AG09309 (cell line): ENCODE results near the gene CELF2.
A peak's percentile ranks its signal among the peaks of the same experiment; 100 is the strongest.
"Not testable (repeated sequence)": the region's sequence is repeated elsewhere in the genome, so short reads cannot be mapped to it uniquely, and the experiment has no call there.

Source experiments
- DNase-seq: peaks from one replicate; pipeline ENCODE4 v3.0.0-alpha.2; 2010; ENCODE audit warnings: low read depth
- H3K4me3 ChIP-seq: 2 replicates; pipeline ENCODE4 v1.5.1; 2011; ENCODE audit warnings: mild to moderate bottlenecking, low read depth, low read length, moderate library complexity; ENCODE audit not compliant: control insufficient read depth
- CTCF ChIP-seq: IDR thresholded peaks from 2 replicates; pipeline ENCODE4 v1.5.1; 2011; ENCODE audit warnings: mild to moderate bottlenecking, low read depth, low read length, inconsistent platforms; ENCODE audit not compliant: insufficient read depth, control insufficient read depth; ENCODE audit errors: missing control alignments

Gene CELF2

DNA sequence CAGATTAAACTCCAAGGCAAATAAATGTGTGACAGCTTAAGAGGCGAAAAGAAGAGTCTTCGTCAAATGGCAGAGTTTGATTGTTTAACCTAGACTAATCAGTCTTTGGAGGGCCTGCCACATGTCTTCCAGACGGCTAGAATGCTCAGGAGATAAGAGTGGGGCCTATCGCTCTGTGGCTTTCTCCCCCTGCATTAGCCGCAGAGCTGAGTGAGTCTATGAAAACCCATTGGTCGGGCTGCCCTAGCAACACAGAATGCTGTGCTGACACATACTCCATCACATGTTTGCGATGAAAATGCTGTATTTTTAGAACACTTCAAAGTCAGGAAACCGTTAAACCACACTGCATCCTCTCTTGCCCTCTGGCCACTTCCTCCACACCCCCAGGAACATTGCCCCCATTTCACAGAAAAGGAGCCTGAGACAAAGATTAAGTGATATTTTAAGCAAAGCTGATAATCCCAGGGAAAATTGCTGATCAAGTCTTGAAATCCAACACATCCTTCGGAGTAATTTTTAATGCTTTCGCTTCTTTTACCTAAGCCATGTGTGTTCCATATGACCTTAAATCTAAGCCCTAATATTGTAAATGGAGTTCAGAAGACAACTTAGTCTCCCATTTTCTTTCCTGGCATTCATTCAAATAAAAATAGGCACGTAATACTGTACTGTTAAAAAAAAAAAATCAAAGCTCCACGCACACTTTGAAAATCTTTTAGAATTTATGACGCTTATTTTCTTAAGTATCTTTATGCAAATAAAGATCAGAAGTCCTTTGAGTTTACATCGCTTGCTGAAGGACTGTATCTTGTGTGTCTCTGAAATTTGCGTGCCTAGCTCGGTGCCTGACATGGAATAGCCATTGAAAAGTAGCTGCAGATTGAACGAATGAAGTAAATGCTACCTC lies 161.2 kb downstream of the CELF2 start:
- DNase-seq, result peak; percentile 3
- H3K4me3 ChIP-seq, result no peak overlapping the region
- TF ChIP-seq CTCF, result no peak

- no peak for TF ChIP-seq CTCF
- H3K4me3 ChIP-seq, result no peak overlapping the region
- DNase-seq, result no peak
Observed at GRCh38 chr10:11179516-11180105, 161.9 kb downstream of the CELF2 start.

GRCh38 chr10:11180228-11180627 lies 162.6 kb downstream of the CELF2 start:
- no peak overlapping the region for H3K4me3 ChIP-seq
- DNase-seq, result no peak
- no peak for TF ChIP-seq CTCF

- no peak for DNase-seq
- no peak overlapping the region for H3K4me3 ChIP-seq
- TF ChIP-seq CTCF, result no peak
Observed at GRCh38 chr10:11181978-11182377, 164.3 kb downstream of the CELF2 start.

GRCh38 chr10:11183015-11183414 lies 165.3 kb downstream of the CELF2 start:
- no peak for TF ChIP-seq CTCF
- no peak for DNase-seq
- no peak overlapping the region for H3K4me3 ChIP-seq

DNA sequence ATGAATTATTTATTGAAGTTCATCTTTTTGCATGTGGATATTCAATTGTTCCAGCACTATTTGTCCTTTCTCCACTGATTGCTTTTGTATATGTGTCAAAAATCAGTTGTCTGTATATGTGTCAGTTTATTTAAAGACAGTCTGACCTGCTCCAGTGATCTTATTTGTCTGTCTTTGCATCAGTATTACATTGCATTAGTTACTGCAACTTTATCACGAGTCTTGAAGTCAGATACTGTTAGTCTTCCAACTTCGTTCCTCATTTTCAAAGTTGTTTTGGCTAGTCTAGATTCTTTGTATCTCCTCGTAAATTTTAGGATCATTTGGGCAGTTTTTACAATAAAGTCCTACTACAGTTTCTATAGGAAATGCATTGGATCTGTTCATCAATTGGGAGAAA lies 166.4 kb downstream of the CELF2 start:
- no peak for DNase-seq
- no peak for TF ChIP-seq CTCF
- no peak overlapping the region for H3K4me3 ChIP-seq

DNA sequence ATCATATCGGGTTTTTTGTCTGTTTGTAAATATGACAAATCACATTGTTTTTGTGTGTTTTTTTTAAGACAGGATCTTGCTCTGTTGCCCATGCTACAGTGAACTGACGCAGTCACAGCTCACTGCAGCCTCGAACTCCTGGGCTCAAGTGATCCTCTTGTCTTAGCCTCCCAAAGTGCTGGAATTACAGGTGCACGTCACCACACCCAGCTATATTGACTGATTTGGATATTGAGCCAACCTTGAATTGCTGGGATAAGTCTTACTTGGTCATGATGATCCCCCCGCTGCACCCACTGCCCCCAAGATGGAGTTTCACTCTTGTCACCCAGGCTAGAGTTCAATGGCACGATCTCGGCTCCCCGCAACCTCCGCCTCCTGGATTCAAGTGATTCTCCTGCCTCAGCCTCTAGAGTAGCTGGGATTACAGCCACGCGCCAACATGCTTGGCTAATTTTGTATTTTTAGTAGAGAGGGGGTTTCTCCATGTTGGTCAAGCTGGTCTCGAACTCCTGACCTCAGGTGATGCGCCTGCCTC lies 167.5 kb downstream of the CELF2 start:
- DNase-seq, H3K4me3 ChIP-seq: not testable (repeated sequence)
